Mesothelial cell of epicardium (in vitro differentiated cells): Measurements from ENCODE around the gene ANXA1. TPM values are rescaled to one million over a fixed set of nuclear protein-coding genes. Genes with fewer than 3 reads are reported as not detected.
A peak's percentile ranks its signal among the peaks of the same experiment; 100 is the strongest.

Source experiments
- DNase-seq, 2 experiments: peaks; one replicate each; pipeline ENCODE4 v3.0.0; 2021; ENCODE audit warnings: low spot score in 2 of 2; ENCODE audit not compliant: unreplicated experiment in 2 of 2
- H3K27ac Mint-ChIP-seq: 2 replicates; pipeline ENCODE4 v1.8.0; 2021; ENCODE audit warnings: mixed read lengths
- H3K27me3 Mint-ChIP-seq: 2 replicates; pipeline ENCODE4 v1.8.0; 2021; ENCODE audit warnings: low read depth, mixed read lengths
- H3K36me3 Mint-ChIP-seq: 2 replicates; pipeline ENCODE4 v1.8.0; 2021; ENCODE audit warnings: mixed read lengths
- H3K4me1 Mint-ChIP-seq: 2 replicates; pipeline ENCODE4 v1.8.0; 2021; ENCODE audit warnings: mixed read lengths
- H3K4me3 Mint-ChIP-seq: 2 replicates; pipeline ENCODE4 v1.8.0; 2021; ENCODE audit warnings: mild to moderate bottlenecking, moderate library complexity, mixed read lengths
- H3K9me3 Mint-ChIP-seq: 2 replicates; pipeline ENCODE4 v1.8.0; 2021; ENCODE audit warnings: mixed read lengths
- CTCF ChIP-seq: fragments of 200-600 bp; sonication (generic); IDR thresholded peaks from one replicate; pipeline ENCODE4 v1.5.0; 2021; ENCODE audit warnings: antibody characterized with exemption; ENCODE audit not compliant: unreplicated experiment
- total RNA-seq: library from RNA; stranded (reverse); gene quantifications from 3 replicates; pipeline ENCODE4 v1.2.1, GENCODE V29; 2021

ANXA1 gene
- total RNA-seq, 1 donor from 2014 or later = 183 TPM

GRCh38 chr9:73178044-73178443 is 26.4 kb downstream of the ANXA1 start:
- no peaks in the 10 kb centered on the region for H3K36me3 Mint-ChIP-seq
- H3K27ac Mint-ChIP-seq = no peak overlapping the region
- TF ChIP-seq CTCF = no peak
- no peaks in the 10 kb centered on the region for H3K27me3 Mint-ChIP-seq
- no peak for DNase-seq
- H3K4me1 Mint-ChIP-seq = peaks cover 18% of the 10 kb centered on the region
- no peak overlapping the region for H3K4me3 Mint-ChIP-seq
- no peaks in the 10 kb centered on the region for H3K9me3 Mint-ChIP-seq

GRCh38 chr9:73179589-73179988 is 27.9 kb downstream of the ANXA1 start:
- no peaks in the 10 kb centered on the region for H3K36me3 Mint-ChIP-seq
- H3K9me3 Mint-ChIP-seq = no peaks in the 10 kb centered on the region
- H3K27me3 Mint-ChIP-seq = no peaks in the 10 kb centered on the region
- no peak for TF ChIP-seq CTCF
- H3K27ac Mint-ChIP-seq = peak overlapping the region; percentile 49
- no peak overlapping the region for H3K4me3 Mint-ChIP-seq
- peaks cover 22% of the 10 kb centered on the region for H3K4me1 Mint-ChIP-seq
- no peak for DNase-seq

GRCh38 chr9:73180403-73180802 is 28.7 kb downstream of the ANXA1 start:
- H3K4me1 Mint-ChIP-seq = peaks cover 22% of the 10 kb centered on the region
- DNase-seq = no peak
- no peaks in the 10 kb centered on the region for H3K9me3 Mint-ChIP-seq
- H3K27ac Mint-ChIP-seq = peak overlapping the region; percentile 35
- H3K36me3 Mint-ChIP-seq = no peaks in the 10 kb centered on the region
- no peak for TF ChIP-seq CTCF
- no peak overlapping the region for H3K4me3 Mint-ChIP-seq
- no peaks in the 10 kb centered on the region for H3K27me3 Mint-ChIP-seq

GRCh38 chr9:73182928-73183327 is 31.3 kb downstream of the ANXA1 start:
- Mint-ChIP-seq H3K36me3 (peaks cover 4% of the 10 kb centered on the region), H3K4me1 (peaks cover 22% of the 10 kb centered on the region), H3K4me3 (no peak overlapping the region), H3K27ac (no peak overlapping the region), H3K27me3 (no peaks in the 10 kb centered on the region), H3K9me3 (peaks cover 20% of the 10 kb centered on the region)
- DNase-seq = no peak
- TF ChIP-seq CTCF = no peak

- no peak for DNase-seq
- Mint-ChIP-seq H3K27ac (no peak overlapping the region), H3K36me3 (peaks cover 9% of the 10 kb centered on the region), H3K27me3 (no peaks in the 10 kb centered on the region), H3K4me3 (no peak overlapping the region), H3K9me3 (peaks cover 25% of the 10 kb centered on the region), H3K4me1 (peaks cover 22% of the 10 kb centered on the region)
- TF ChIP-seq CTCF = no peak
These were observed 31.8 kb downstream of the ANXA1 start for GRCh38 chr9:73183428-73183827.
